Measurements from ENCODE around the gene ADAM22. TPM values are rescaled to one million over a fixed set of nuclear protein-coding genes. Genes with fewer than 3 reads are reported as not detected.

The ADAM22 gene
- total and polyA plus RNA-seq, 2 of the 4 experiments (the other 2 are of a cell fraction), result 0.03 to 0.18 TPM

- ATAC-seq (ENCODE audit: low read depth), result no peak
- no peak overlapping the region for H2AFZ ChIP-seq (replicated peaks; ENCODE audit: low read length, poor library complexity)
- no peak overlapping the region for H3K23ac ChIP-seq (ENCODE audit: low read depth, low read length)
- no peak overlapping the region for H2BK15ac ChIP-seq (ENCODE audit: low read depth, low read length)
- no peaks in the 10 kb centered on the region for H3K9me3 ChIP-seq (ENCODE audit: control insufficient read depth, insufficient read depth, low read length)
- H3K4me1 ChIP-seq (ENCODE audit: control insufficient read depth, insufficient read depth, low read length), result no peaks in the 10 kb centered on the region
- no peak overlapping the region for H3K4ac ChIP-seq (ENCODE audit: low read depth, low read length)
- no TSS peak for BruUV-seq (replicated peaks)
- no peak for DNase-seq
- H3K9me1 ChIP-seq (ENCODE audit: insufficient read depth, low read length), result no peaks in the 10 kb centered on the region
- H2AK5ac ChIP-seq (ENCODE audit: low read depth, low read length), result no peak overlapping the region
- H3K4me2 ChIP-seq (ENCODE audit: low read depth, low read length), result no peak overlapping the region
- no peak overlapping the region for H2BK120ac ChIP-seq (ENCODE audit: low read depth, low read length)
- H3K18ac ChIP-seq (ENCODE audit: low read depth, low read length), result no peak overlapping the region
- H3K36me3 ChIP-seq (ENCODE audit: control insufficient read depth, insufficient read depth, low read length), result no peaks in the 10 kb centered on the region
- dilution Hi-C loops (cut with HindIII; ENCODE audit: low sequenced_read_pairs, unreplicated experiment), result no loop called here
- no peak overlapping the region for H2BK20ac ChIP-seq (ENCODE audit: low read depth, low read length)
- H3K4me3 ChIP-seq (ENCODE audit: insufficient read depth, low read depth, low read length), result no peak overlapping the region
- no peak overlapping the region for H4K5ac ChIP-seq (ENCODE audit: low read depth, low read length)
- H3K14ac ChIP-seq (replicated peaks; ENCODE audit: low read depth, low read length), result no peak overlapping the region
- no peak overlapping the region for H3K9ac ChIP-seq (ENCODE audit: low read depth, low read length)
- no peaks in the 10 kb centered on the region; the same call in 1 of the 2 replicates for H3K27me3 ChIP-seq (ENCODE audit: control insufficient read depth, insufficient read depth, low read length)
- no peak overlapping the region for H4K91ac ChIP-seq (ENCODE audit: insufficient read depth, low read depth, low read length)
- no peak for TF ChIP-seq MAZ (IDR thresholded peaks at IDR 0.05; ENCODE audit: borderline replicate concordance, low read depth, low read length)
- TF ChIP-seq RCOR1 (IDR thresholded peaks at IDR 0.05; ENCODE audit: insufficient replicate concordance, low read length), result no peak
- no peak for TF ChIP-seq CHD1 (IDR thresholded peaks at IDR 0.05; ENCODE audit: low read depth, low read length)
- no peak for TF ChIP-seq RAD21 (IDR thresholded peaks at IDR 0.05; ENCODE audit: low read length)
- no peak for TF ChIP-seq CTCF (conservative IDR thresholded peaks at IDR 0.05; ENCODE audit: low read depth, low read length)
- TF ChIP-seq SMC3 (IDR thresholded peaks at IDR 0.05; ENCODE audit: low read depth, low read length), result no peak
- no peak for TF ChIP-seq USF2 (IDR thresholded peaks at IDR 0.05; ENCODE audit: low read depth, low read length)
- no peak for TF ChIP-seq MXI1 (IDR thresholded peaks at IDR 0.05; ENCODE audit: borderline replicate concordance, low read depth, low read length)
- TF ChIP-seq NFE2L2 (IDR thresholded peaks at IDR 0.05; ENCODE audit: low read depth, low read length), result no peak
- no peak for TF ChIP-seq ELK1 (IDR thresholded peaks at IDR 0.05; ENCODE audit: borderline replicate concordance, low read depth, low read length)
- POLR2A ChIA-PET (ENCODE audit: unreplicated experiment), result no interaction called here
- CTCF ChIA-PET, result interaction anchor here (0.7 kb wide), 1 partner anchor 711 kb away, joined by 4 read pairs; no protein-coding TSS in a partner anchor
- in situ Hi-C loops (cut with MboI; ENCODE audit: low sequenced_read_pairs), result no loop called here
- WGBS, 2 experiments (ENCODE audit: extremely low coverage in 2 of 2, insufficient read length in 1 of 2), result no CpG with 5 or more reads among the region's 3 CpGs
- no peaks in the 10 kb centered on the region for H4K20me1 ChIP-seq (ENCODE audit: insufficient read depth, low read length)
- H3K27ac ChIP-seq (ENCODE audit: insufficient read depth, low read length), result no peak overlapping the region
- H2AK9ac ChIP-seq (replicated peaks; ENCODE audit: low read depth, low read length, poor library complexity), result no peak overlapping the region
- H3K79me1 ChIP-seq (ENCODE audit: low read depth in 1 of 2, low read length in 2 of 2), result no peaks in the 10 kb centered on the region
- no peak overlapping the region for H4K8ac ChIP-seq (ENCODE audit: low read depth in 2 of 2, low read length in 2 of 2)
- no peak overlapping the region for H3K56ac ChIP-seq (ENCODE audit: extremely low read depth, insufficient read depth, low read length)
- H2BK5ac ChIP-seq (ENCODE audit: low read depth, low read length, poor library complexity, severe bottlenecking), result no peak overlapping the region
- intact Hi-C loops (cut with micrococcal nuclease), result no loop called here
Observed at GRCh38 chr7:88191911-88192310, 257.9 kb downstream of the ADAM22 start.

All from IMR-90 (cell line).